Ishikawa (cell line): ENCODE data around the gene RAB31.

ENCODE experiments used
- CEBPB ChIP-seq: IDR thresholded peaks from 2 replicates; pipeline ENCODE4 v1.6.1; 2012
- CREB1 ChIP-seq: IDR thresholded peaks from 2 replicates; pipeline ENCODE4 v1.6.1; 2012; ENCODE audit warnings: low read depth
- EGR1 ChIP-seq: IDR thresholded peaks from 2 replicates; pipeline ENCODE4 v1.6.1; 2012
- EP300 ChIP-seq: IDR thresholded peaks from 2 replicates; pipeline ENCODE4 v1.6.1; 2012; ENCODE audit warnings: borderline replicate concordance
- FOXM1 ChIP-seq: IDR thresholded peaks from 2 replicates; pipeline ENCODE4 v1.6.1; 2012; ENCODE audit warnings: low read depth, borderline replicate concordance
- MAX ChIP-seq: IDR thresholded peaks from 2 replicates; pipeline ENCODE4 v1.6.1; 2012
- NFIC ChIP-seq: IDR thresholded peaks from 2 replicates; pipeline ENCODE4 v1.6.1; 2012
- RAD21 ChIP-seq: IDR thresholded peaks from 2 replicates; pipeline ENCODE4 v1.6.1; 2012; ENCODE audit warnings: low read depth
- REST ChIP-seq: IDR thresholded peaks from 2 replicates; pipeline ENCODE4 v1.6.1; 2012; ENCODE audit warnings: low read depth, mild to moderate bottlenecking
- TAF1 ChIP-seq: IDR thresholded peaks from 2 replicates; pipeline ENCODE4 v1.6.1; 2012; ENCODE audit warnings: low read depth, mild to moderate bottlenecking
- TCF12 ChIP-seq: IDR thresholded peaks from 2 replicates; pipeline ENCODE4 v1.6.1; 2012; ENCODE audit warnings: low read depth
- TEAD4 ChIP-seq: IDR thresholded peaks from 2 replicates; pipeline ENCODE4 v1.6.1; 2012
- USF1 ChIP-seq: IDR thresholded peaks from 2 replicates; pipeline ENCODE4 v1.6.1; 2012
- YY1 ChIP-seq: IDR thresholded peaks from 2 replicates; pipeline ENCODE4 v1.6.1; 2012; ENCODE audit warnings: low read depth
- ZBTB7A ChIP-seq: IDR thresholded peaks from 2 replicates; pipeline ENCODE4 v1.6.1; 2012; ENCODE audit warnings: low read depth

RAB31 gene

GRCh38 chr18:9788860-9789259 lies 80.8 kb downstream of the RAB31 start:
- TF ChIP-seq FOXM1 (no peak), TAF1 (no peak), NFIC (no peak), TCF12 (no peak), TEAD4 (no peak), ZBTB7A (no peak), MAX (no peak), REST (no peak)

GRCh38 chr18:9790261-9790660 lies 82.2 kb downstream of the RAB31 start:
- TF ChIP-seq TAF1, result no peak
- no peak for TF ChIP-seq NFIC
- no peak for TF ChIP-seq EP300
- no peak for TF ChIP-seq USF1
- no peak for TF ChIP-seq MAX
- TF ChIP-seq TCF12, result no peak
- TF ChIP-seq EGR1, result no peak
- TF ChIP-seq RAD21, result no peak
- TF ChIP-seq CEBPB, result no peak
- no peak for TF ChIP-seq REST
- TF ChIP-seq TEAD4, result no peak
- no peak for TF ChIP-seq YY1
- TF ChIP-seq FOXM1, result no peak
- TF ChIP-seq ZBTB7A, result no peak
- TF ChIP-seq CREB1, result no peak

- TF ChIP-seq REST, result no peak
- TF ChIP-seq YY1, result no peak
- no peak for TF ChIP-seq USF1
- no peak for TF ChIP-seq TCF12
- TF ChIP-seq EGR1, result no peak
- TF ChIP-seq NFIC, result no peak
- no peak for TF ChIP-seq TEAD4
- no peak for TF ChIP-seq ZBTB7A
- TF ChIP-seq TAF1, result no peak
- no peak for TF ChIP-seq MAX
- no peak for TF ChIP-seq RAD21
- TF ChIP-seq FOXM1, result no peak
- TF ChIP-seq CREB1, result no peak
- TF ChIP-seq CEBPB, result no peak
These were observed 83.9 kb downstream of the RAB31 start for GRCh38 chr18:9791991-9792390.

GRCh38 chr18:9792565-9793245 lies 84.6 kb downstream of the RAB31 start:
- no peak for TF ChIP-seq CREB1
- TF ChIP-seq RAD21, result peak; percentile 38

- TF ChIP-seq REST (no peak), EP300 (no peak), MAX (no peak), YY1 (no peak), RAD21 (no peak), TEAD4 (no peak), TAF1 (no peak), TCF12 (no peak), EGR1 (no peak), CREB1 (no peak), ZBTB7A (no peak)
These were observed 87.9 kb downstream of the RAB31 start for GRCh38 chr18:9796011-9796410.
